ENCODE measurements around the gene NUDT19. TPM values are rescaled to one million over a fixed set of nuclear protein-coding genes. Genes with fewer than 3 reads are reported as not detected.

The NUDT19 gene
- total and polyA plus RNA-seq, 4 donors: 4.6 to 9.2 (median 6.6) TPM

DNA sequence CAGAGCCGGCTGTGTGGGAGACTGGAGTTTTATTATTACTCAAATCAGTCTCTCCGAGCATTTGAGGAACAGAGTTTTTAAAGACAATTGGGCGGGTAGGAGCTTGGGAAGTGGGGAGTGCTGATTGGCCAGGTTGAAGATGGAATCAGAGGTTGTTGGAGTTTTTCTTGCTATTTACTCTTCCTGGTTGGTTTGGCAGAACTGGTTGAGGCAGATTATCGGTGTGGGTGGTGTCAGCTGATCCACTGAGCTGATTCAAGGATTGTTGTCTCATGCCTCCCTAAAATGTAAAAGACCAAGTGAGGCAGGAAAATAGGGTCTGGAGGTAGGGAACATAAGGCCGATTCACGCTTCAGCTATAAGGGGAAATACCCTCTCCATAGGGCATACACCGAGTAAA is 26.7 kb downstream of the NUDT19 start:
- H3K27ac ChIP-seq (ENCODE audit: low read depth in 1 of 2, low read length in 2 of 2): no peak overlapping the region
- H3K4me3 ChIP-seq (ENCODE audit: low read depth in 1 of 3, low read length in 3 of 3): no peak overlapping the region
- WGBS: 95% methylated on average over 7 of the region's 7 CpGs
- peaks cover 0 to 4% (median 0%) of the 10 kb centered on the region in 4 donors for H3K36me3 ChIP-seq (ENCODE audit: control insufficient read depth in 4 of 4, insufficient read depth in 3 of 4, low read depth in 1 of 4, low read length in 3 of 4)
- no peaks in the 10 kb centered on the region for H3K9me3 ChIP-seq (ENCODE audit: control insufficient read depth in 4 of 4, low read length in 3 of 4)
- no peak for TF ChIP-seq TAF1 (conservative IDR thresholded peaks at IDR 0.05)
- TF ChIP-seq, protein P1, sequence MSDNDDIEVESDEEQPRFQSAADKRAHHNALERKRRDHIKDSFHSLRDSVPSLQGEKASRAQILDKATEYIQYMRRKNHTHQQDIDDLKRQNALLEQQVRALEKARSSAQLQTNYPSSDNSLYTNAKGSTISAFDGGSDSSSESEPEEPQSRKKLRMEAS (IDR thresholded peaks at IDR 0.05): no peak
- TF ChIP-seq, protein P2, sequence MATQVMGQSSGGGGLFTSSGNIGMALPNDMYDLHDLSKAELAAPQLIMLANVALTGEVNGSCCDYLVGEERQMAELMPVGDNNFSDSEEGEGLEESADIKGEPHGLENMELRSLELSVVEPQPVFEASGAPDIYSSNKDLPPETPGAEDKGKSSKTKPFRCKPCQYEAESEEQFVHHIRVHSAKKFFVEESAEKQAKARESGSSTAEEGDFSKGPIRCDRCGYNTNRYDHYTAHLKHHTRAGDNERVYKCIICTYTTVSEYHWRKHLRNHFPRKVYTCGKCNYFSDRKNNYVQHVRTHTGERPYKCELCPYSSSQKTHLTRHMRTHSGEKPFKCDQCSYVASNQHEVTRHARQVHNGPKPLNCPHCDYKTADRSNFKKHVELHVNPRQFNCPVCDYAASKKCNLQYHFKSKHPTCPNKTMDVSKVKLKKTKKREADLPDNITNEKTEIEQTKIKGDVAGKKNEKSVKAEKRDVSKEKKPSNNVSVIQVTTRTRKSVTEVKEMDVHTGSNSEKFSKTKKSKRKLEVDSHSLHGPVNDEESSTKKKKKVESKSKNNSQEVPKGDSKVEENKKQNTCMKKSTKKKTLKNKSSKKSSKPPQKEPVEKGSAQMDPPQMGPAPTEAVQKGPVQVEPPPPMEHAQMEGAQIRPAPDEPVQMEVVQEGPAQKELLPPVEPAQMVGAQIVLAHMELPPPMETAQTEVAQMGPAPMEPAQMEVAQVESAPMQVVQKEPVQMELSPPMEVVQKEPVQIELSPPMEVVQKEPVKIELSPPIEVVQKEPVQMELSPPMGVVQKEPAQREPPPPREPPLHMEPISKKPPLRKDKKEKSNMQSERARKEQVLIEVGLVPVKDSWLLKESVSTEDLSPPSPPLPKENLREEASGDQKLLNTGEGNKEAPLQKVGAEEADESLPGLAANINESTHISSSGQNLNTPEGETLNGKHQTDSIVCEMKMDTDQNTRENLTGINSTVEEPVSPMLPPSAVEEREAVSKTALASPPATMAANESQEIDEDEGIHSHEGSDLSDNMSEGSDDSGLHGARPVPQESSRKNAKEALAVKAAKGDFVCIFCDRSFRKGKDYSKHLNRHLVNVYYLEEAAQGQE (IDR thresholded peaks at IDR 0.05): no peak
- TF ChIP-seq JUND (IDR thresholded peaks at IDR 0.05): no peak
- no peak for TF ChIP-seq EGR1 (IDR thresholded peaks at IDR 0.05; ENCODE audit: low read depth in 2 of 2)
- no peaks in the 10 kb centered on the region for H3K4me1 ChIP-seq (ENCODE audit: control insufficient read depth in 4 of 4, insufficient read depth in 4 of 4, low read length in 3 of 4)
- DNase-seq (ENCODE audit: low spot score): no peak
- H3K9ac ChIP-seq (ENCODE audit: low read depth in 1 of 2, low read length in 2 of 2): no peak overlapping the region
- H3K27me3 ChIP-seq (ENCODE audit: control insufficient read depth in 4 of 4, insufficient read depth in 4 of 4, low read length in 3 of 4): no peaks in the 10 kb centered on the region

DNA sequence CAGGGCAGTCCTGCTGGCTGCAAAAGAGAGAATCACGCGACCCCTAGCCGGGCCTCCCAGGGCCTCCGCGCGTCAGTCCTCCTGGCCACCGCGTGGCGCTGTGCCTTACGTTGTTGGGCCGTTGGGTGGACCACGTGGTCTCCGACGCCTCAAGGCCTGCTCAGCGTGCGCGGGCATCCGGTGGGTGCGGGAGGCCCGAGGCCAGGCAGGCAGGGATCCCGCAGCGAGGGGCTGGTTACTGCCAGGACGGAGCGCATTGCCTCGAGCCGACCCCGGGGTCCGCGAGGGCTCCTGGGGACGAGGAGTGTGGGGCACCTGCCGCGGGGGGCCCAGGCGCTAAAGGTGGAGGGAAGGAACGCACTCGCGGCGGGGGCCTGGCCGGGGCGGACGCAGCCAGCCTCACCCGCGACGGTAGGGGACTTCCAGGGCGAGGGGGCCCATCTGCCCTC is 28.0 kb downstream of the NUDT19 start, which contains the start of gene TDRD12:
Gene TDRD12, plus strand, starts transcription at position 157 of the 449 bp plus-strand sequence. CDS start 306 bp downstream, outside the sequence.
- WGBS: 87% methylated on average over 44 of the region's 44 CpGs
- Histone ChIP-seq H3K27ac (ENCODE audit: low read depth in 1 of 2, low read length in 2 of 2) (no peak within 1 kb of the TSS), H3K36me3 (ENCODE audit: control insufficient read depth in 4 of 4, insufficient read depth in 3 of 4, low read depth in 1 of 4, low read length in 3 of 4) (no peaks in the 10 kb centered on the region), H3K27me3 (ENCODE audit: control insufficient read depth in 4 of 4, insufficient read depth in 4 of 4, low read length in 3 of 4) (no peaks in the 10 kb centered on the region), H3K4me3 (ENCODE audit: low read depth in 1 of 3, low read length in 3 of 3) (no peak within 1 kb of the TSS), H3K9ac (ENCODE audit: low read depth in 1 of 2, low read length in 2 of 2) (no peak within 1 kb of the TSS), H3K4me1 (ENCODE audit: control insufficient read depth in 4 of 4, insufficient read depth in 4 of 4, low read length in 3 of 4) (no peaks in the 10 kb centered on the region), H3K9me3 (ENCODE audit: control insufficient read depth in 4 of 4, low read length in 3 of 4) (no peaks in the 10 kb centered on the region)
- no peak for TF ChIP-seq TAF1 (conservative IDR thresholded peaks at IDR 0.05)
- TF ChIP-seq SP1 (IDR thresholded peaks at IDR 0.05): no peak
- no peak for TF ChIP-seq GABPA (IDR thresholded peaks at IDR 0.05 in 1 of 2, conservative IDR thresholded peaks at IDR 0.05 in 1 of 2)
- no peak for TF ChIP-seq RXRA (IDR thresholded peaks at IDR 0.05)
- TF ChIP-seq, protein P1 (IDR thresholded peaks at IDR 0.05): no peak
- DNase-seq (ENCODE audit: low spot score): no peak

DNA sequence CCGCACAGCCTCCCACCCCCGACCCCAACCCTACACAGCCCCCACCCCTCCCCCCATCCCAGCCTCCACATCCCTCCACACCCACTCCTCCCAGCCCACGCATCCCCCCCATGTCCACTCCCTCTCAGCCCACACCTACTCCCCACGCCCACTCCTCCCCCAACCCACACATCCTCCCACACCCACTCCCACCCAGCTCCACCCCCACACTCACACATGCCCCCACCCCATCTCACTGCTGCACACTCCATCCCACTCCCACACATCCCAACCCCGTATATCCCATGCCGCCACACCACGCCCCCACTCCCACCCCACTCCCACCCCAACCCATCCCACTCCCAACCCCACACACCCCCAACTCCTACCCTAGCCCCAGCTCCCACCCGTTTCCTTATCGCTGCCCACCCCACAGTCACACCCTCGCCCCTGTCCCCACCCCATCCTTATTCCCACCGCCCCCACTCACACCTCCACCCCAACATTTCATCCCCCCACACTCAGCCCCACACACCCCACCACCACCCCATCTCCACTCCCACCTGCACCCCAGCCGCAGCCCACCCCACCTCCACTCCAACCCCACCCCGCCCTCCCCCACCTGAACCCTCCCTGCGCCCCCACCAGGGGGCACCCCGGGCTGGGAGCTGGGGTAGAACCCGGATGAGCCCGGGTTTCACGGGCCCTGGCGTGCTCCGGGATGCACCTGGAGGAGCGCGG is 28.8 kb downstream of the NUDT19 start:
- H3K9ac ChIP-seq (ENCODE audit: low read depth in 1 of 2, low read length in 2 of 2): no peak overlapping the region
- DNase-seq (ENCODE audit: low spot score): no peak
- TF ChIP-seq EGR1 (IDR thresholded peaks at IDR 0.05; ENCODE audit: low read depth in 2 of 2) (no peak), HNF4A (conservative IDR thresholded peaks at IDR 0.05) (no peak), FOXA2 (IDR thresholded peaks at IDR 0.05) (no peak), JUND (IDR thresholded peaks at IDR 0.05) (no peak), HNF4G (IDR thresholded peaks at IDR 0.05) (no peak), RXRA (IDR thresholded peaks at IDR 0.05) (no peak), YY1 (IDR thresholded peaks at IDR 0.05) (no peak)
- H3K4me1 ChIP-seq (ENCODE audit: control insufficient read depth in 4 of 4, insufficient read depth in 4 of 4, low read length in 3 of 4): no peaks in the 10 kb centered on the region
- no peak overlapping the region for H3K27ac ChIP-seq (ENCODE audit: low read depth in 1 of 2, low read length in 2 of 2)
- H3K9me3 ChIP-seq (ENCODE audit: control insufficient read depth in 4 of 4, low read length in 3 of 4): no peaks in the 10 kb centered on the region
- no peaks in the 10 kb centered on the region for H3K36me3 ChIP-seq (ENCODE audit: control insufficient read depth in 4 of 4, insufficient read depth in 3 of 4, low read depth in 1 of 4, low read length in 3 of 4)
- H3K27me3 ChIP-seq (ENCODE audit: control insufficient read depth in 4 of 4, insufficient read depth in 4 of 4, low read length in 3 of 4): no peaks in the 10 kb centered on the region
- 95% methylated on average over 22 of the region's 22 CpGs for WGBS
- H3K4me3 ChIP-seq (ENCODE audit: low read depth in 1 of 3, low read length in 3 of 3): no peak overlapping the region

Measured in liver (tissue), 9 donors.